Esophagus squamous epithelium (tissue), 5 donors: Measurements from ENCODE around the gene RTTN. TPM values are rescaled to one million over a fixed set of nuclear protein-coding genes. Genes with fewer than 3 reads are reported as not detected.
"Not testable (repeated sequence)": the region's sequence is repeated elsewhere in the genome, so short reads cannot be mapped to it uniquely, and the experiment has no call there.

Experiments used
- DNase-seq: peaks from one replicate; lab custom pipeline; 2025; lab: John Stamatoyannopoulos, UW
- H3K27ac ChIP-seq, 4 donors: fragments of 200-600 bp; sonication (generic); one replicate each; pipeline ENCODE4 v1.5.1; 2016 to 2019; ENCODE audit warnings: mild to moderate bottlenecking in 1 of 4
- H3K27me3 ChIP-seq, 4 donors: fragments of 200-600 bp; sonication (generic); 1 replicate in 3 of 4; 2 replicates in 1 of 4; pipeline versions ENCODE4 v1.5.1 to v1.6.0; 2017 to 2021; ENCODE audit warnings: antibody characterized with exemption in 1 of 4
- H3K36me3 ChIP-seq, 3 donors: fragments of 200-600 bp; sonication (generic); one replicate each; pipeline ENCODE4 v1.5.1; 2016 to 2019
- H3K4me1 ChIP-seq, 3 donors: fragments of 200-600 bp; sonication (generic); one replicate each; pipeline ENCODE4 v1.5.1; 2017 to 2019
- H3K4me3 ChIP-seq, 4 donors: fragments of 200-600 bp; sonication (generic); 1 replicate in 3 of 4; 2 replicates in 1 of 4; pipeline ENCODE4 v1.5.1; 2016 to 2019; ENCODE audit warnings: mild to moderate bottlenecking in 2 of 4, moderate library complexity in 1 of 4
- H3K9me3 ChIP-seq, 3 donors: fragments of 200-600 bp; sonication (generic); one replicate each; pipeline ENCODE4 v1.5.1; 2016 to 2019
- CTCF ChIP-seq, 6 experiments: fragments of 450-650 bp in 4 of 6; fragments of 200-600 bp in 2 of 6; sonication (generic) in 2 of 6; IDR thresholded peaks; one replicate each; pipeline ENCODE4 v1.5.1; 2016 to 2019; ENCODE audit warnings: antibody characterized with exemption in 6 of 6, mild to moderate bottlenecking in 4 of 6, moderate library complexity in 4 of 6
- POLR2A ChIP-seq, 4 donors: fragments of 450-650 bp; IDR thresholded peaks; one replicate each; pipeline ENCODE4 v1.6.1; 2017; ENCODE audit warnings: antibody characterized with exemption in 4 of 4, mild to moderate bottlenecking in 4 of 4, moderate library complexity in 3 of 4
- WGBS, 2 donors: methylation state at CpG; one replicate each; pipeline ENCODE4 v1.1.5; 2018; 5-methylcytosine and 5-hydroxymethylcytosine counted together
- intact Hi-C: fragments of 100-400 bp; cut with DNase I; formaldehyde crosslinking; loops from one replicate; pipeline ENCODE4 v1.15.0; 2022
- total RNA-seq, 4 donors: library from RNA; depleted of rRNA; stranded (reverse); fragments of >200 nt; gene quantifications; one replicate each; pipeline ENCODE4 v1.1.0, GENCODE V29; 2016
- donor health status: DM: yes; HTN: yes; CAD: no.

The RTTN gene
- total RNA-seq, 4 donors from 2014 or later: 4.1 to 14.4 (median 9.2) TPM

DNA sequence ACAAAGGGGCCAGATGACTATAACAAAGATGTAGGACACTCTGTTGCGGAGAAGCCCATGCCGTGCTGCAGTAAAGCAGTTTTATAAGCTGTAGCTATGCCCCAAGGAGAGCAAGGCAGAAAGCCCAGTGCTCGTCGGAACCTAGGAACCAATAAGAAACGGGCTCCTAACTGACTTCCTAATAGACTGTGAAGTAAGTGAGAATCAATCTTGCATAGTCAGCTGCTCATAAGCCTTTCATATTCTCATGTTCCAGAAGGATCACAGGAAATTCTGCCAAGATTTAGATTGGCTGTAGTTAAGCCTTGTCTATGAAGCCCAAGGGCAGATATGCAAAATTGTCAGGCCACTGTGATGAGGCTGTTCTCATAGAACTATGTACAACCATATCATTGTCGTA lies 98.4 kb downstream of the RTTN start:
- intact Hi-C loops: no loop called here
- H3K4me1 ChIP-seq: no peaks in the 10 kb centered on the region
- H3K27ac ChIP-seq: no peak overlapping the region
- no peaks in the 10 kb centered on the region for H3K9me3 ChIP-seq
- 81 to 93% methylated on average over 6 of the region's 6 CpGs for WGBS, 2 donors
- H3K36me3 ChIP-seq: peaks cover 0 to 81% (median 5%) of the 10 kb centered on the region in 3 donors
- TF ChIP-seq CTCF (IDR thresholded peaks at IDR 0.05): no peak
- no peak for DNase-seq
- no peak overlapping the region for H3K4me3 ChIP-seq
- H3K27me3 ChIP-seq: no peaks in the 10 kb centered on the region

GRCh38 chr18:70102854-70103253 lies 102.6 kb downstream of the RTTN start:
- WGBS, 2 donors: 100% methylated on average over 1 of the region's 22 CpGs; no CpG with 5 or more reads in 1 of the 2 donors
- intact Hi-C loops, H3K27me3 ChIP-seq, H3K4me3 ChIP-seq, H3K27ac ChIP-seq, H3K4me1 ChIP-seq, DNase-seq: not testable (repeated sequence)
- peaks cover 0 to 10% (median 0%) of the 10 kb centered on the region in 3 donors for H3K9me3 ChIP-seq
- peaks cover 0 to 42% (median 5%) of the 10 kb centered on the region in 3 donors for H3K36me3 ChIP-seq

DNA sequence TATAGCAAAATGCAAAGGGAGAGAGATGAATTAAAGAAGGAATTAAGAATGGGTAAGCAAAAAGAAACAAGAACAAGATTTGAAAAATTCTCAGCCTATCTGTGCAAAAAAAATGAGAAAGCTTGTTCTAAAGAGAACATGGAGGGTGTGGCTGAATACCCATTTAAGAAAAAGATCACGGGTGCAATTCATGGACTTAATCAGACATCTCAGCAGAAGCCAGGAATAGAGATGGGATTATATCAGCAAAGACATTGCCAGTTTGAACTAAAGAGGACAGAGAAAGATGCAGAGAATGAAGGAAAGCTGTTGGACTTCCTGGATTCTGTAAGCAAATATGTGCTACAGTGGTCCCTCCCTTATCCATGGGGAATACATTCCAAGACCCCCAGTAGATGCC lies 115.6 kb downstream of the RTTN start:
- WGBS, 2 donors: 48 to 75% methylated on average over 1 of the region's 1 CpG
- no peaks in the 10 kb centered on the region for H3K27me3 ChIP-seq
- no peak overlapping the region for H3K4me3 ChIP-seq
- no peak for DNase-seq
- intact Hi-C loops: no loop called here
- no peak for TF ChIP-seq POLR2A (IDR thresholded peaks at IDR 0.05)
- no peak for TF ChIP-seq CTCF (IDR thresholded peaks at IDR 0.05)
- no peaks in the 10 kb centered on the region for H3K4me1 ChIP-seq
- peaks cover 0 to 18% (median 0%) of the 10 kb centered on the region in 3 donors for H3K36me3 ChIP-seq
- H3K9me3 ChIP-seq: no peaks in the 10 kb centered on the region
- no peak overlapping the region for H3K27ac ChIP-seq

GRCh38 chr18:70086085-70086484 lies 119.4 kb downstream of the RTTN start:
- DNase-seq: no peak
- H3K27me3 ChIP-seq: no peaks in the 10 kb centered on the region
- peaks cover 0 to 18% (median 0%) of the 10 kb centered on the region in 3 donors for H3K36me3 ChIP-seq
- H3K27ac ChIP-seq: no peak overlapping the region
- intact Hi-C loops: no loop called here
- WGBS, 2 donors: 83 to 87% methylated on average over 4 of the region's 4 CpGs
- no peaks in the 10 kb centered on the region for H3K4me1 ChIP-seq
- H3K9me3 ChIP-seq: no peaks in the 10 kb centered on the region
- H3K4me3 ChIP-seq: no peak overlapping the region
- no peak for TF ChIP-seq CTCF (IDR thresholded peaks at IDR 0.05)
- no peak for TF ChIP-seq POLR2A (IDR thresholded peaks at IDR 0.05)

GRCh38 chr18:70085641-70086040 lies 119.8 kb downstream of the RTTN start:
- no peaks in the 10 kb centered on the region for H3K9me3 ChIP-seq
- intact Hi-C loops: no loop called here
- no peak for DNase-seq
- peaks cover 0 to 17% (median 0%) of the 10 kb centered on the region in 3 donors for H3K36me3 ChIP-seq
- WGBS, 2 donors: 68 to 71% methylated on average over 5 of the region's 5 CpGs
- no peaks in the 10 kb centered on the region for H3K4me1 ChIP-seq
- no peak overlapping the region for H3K4me3 ChIP-seq
- no peak for TF ChIP-seq CTCF (IDR thresholded peaks at IDR 0.05)
- TF ChIP-seq POLR2A (IDR thresholded peaks at IDR 0.05): no peak
- H3K27ac ChIP-seq: no peak overlapping the region
- H3K27me3 ChIP-seq: no peaks in the 10 kb centered on the region

DNA sequence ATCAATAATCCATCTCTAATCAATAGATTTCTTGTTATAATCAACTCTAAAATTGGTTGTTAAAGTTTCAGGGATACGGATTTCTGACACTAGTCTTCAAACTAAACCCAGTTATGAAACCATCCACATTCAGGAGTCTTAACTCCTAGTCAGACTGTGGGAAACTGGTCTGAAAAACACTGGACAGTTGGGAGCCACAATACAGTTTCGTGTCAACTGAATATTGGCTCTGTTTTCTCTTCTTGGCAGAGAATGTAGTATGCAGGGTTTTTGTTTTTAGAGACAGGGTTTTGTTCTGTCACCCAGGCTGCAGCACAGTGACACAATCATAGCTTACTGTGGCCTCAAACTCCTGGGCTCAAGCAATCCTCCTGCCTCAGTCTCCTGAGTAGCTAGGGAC lies 123.1 kb downstream of the RTTN start:
- intact Hi-C loops: no loop called here
- H3K36me3 ChIP-seq: peaks cover 0 to 11% (median 0%) of the 10 kb centered on the region in 3 donors
- no peaks in the 10 kb centered on the region for H3K27me3 ChIP-seq
- TF ChIP-seq POLR2A (IDR thresholded peaks at IDR 0.05): no peak
- no peak for TF ChIP-seq CTCF (IDR thresholded peaks at IDR 0.05)
- no peaks in the 10 kb centered on the region for H3K4me1 ChIP-seq
- 89 to 97% methylated on average over 2 of the region's 2 CpGs for WGBS, 2 donors
- no peak overlapping the region for H3K4me3 ChIP-seq
- no peak for DNase-seq
- no peaks in the 10 kb centered on the region for H3K9me3 ChIP-seq
- H3K27ac ChIP-seq: no peak overlapping the region
